Measurements from ENCODE around the gene CCDC112.

CCDC112 gene

GRCh38 chr5:115296124-115297022 lies at the start of gene CCDC112:
TSS of gene CCDC112 (minus strand) at chr5:115296654. CDS start at chr5:115296543, 111 bp downstream.
- peak within 1 kb of the TSS; percentile 92 for H3K4me2 ChIP-seq (ENCODE audit: low read depth, low read length, poor library complexity, severe bottlenecking)

GRCh38 chr5:115345344-115345743 lies 48.9 kb upstream of the CCDC112 start:
- no peak overlapping the region for H3K4me2 ChIP-seq (ENCODE audit: low read depth, low read length, poor library complexity, severe bottlenecking)
- no peak overlapping the region for H2AFZ ChIP-seq (ENCODE audit: low read depth, low read length, severe bottlenecking)
- no peak for TF ChIP-seq CTCF (IDR thresholded peaks at IDR 0.05; ENCODE audit: insufficient read depth, low read length, poor library complexity, severe bottlenecking)
- TF ChIP-seq EZH2phosphoT487 (conservative IDR thresholded peaks at IDR 0.05; ENCODE audit: low read length) = no peak
- no peak overlapping the region for H3K27ac ChIP-seq (ENCODE audit: low read depth, low read length)
- no peaks in the 10 kb centered on the region for H3K9me3 ChIP-seq (ENCODE audit: insufficient read depth, low read length)
- H3K4me3 ChIP-seq (ENCODE audit: insufficient read depth, low read length, poor library complexity, severe bottlenecking) = no peak overlapping the region
- no peaks in the 10 kb centered on the region for H3K36me3 ChIP-seq (ENCODE audit: low read length)
- H3K27me3 ChIP-seq (ENCODE audit: low read length) = no peaks in the 10 kb centered on the region
- H3K79me2 ChIP-seq (ENCODE audit: insufficient read depth, low read length) = no peaks in the 10 kb centered on the region
- H3F3A ChIP-seq (ENCODE audit: insufficient read depth) = no peaks in the 10 kb centered on the region
- no peak overlapping the region for H3K9ac ChIP-seq (ENCODE audit: low read length)
- no peaks in the 10 kb centered on the region for H4K20me1 ChIP-seq (ENCODE audit: low read depth, low read length)
- H3K9me2 ChIP-seq (replicated peaks; ENCODE audit: insufficient read depth, low read length) = no peaks in the 10 kb centered on the region

More at GRCh38 chr5:115296124-115297022, at the start of gene CCDC112:
- no peaks in the 10 kb centered on the region for H3K27me3 ChIP-seq (ENCODE audit: low read length)
- peak within 1 kb of the TSS; percentile 60 for H3K4me3 ChIP-seq (ENCODE audit: insufficient read depth, low read length, poor library complexity, severe bottlenecking)
- H3K9me2 ChIP-seq (replicated peaks; ENCODE audit: insufficient read depth, low read length) = no peaks in the 10 kb centered on the region
- H4K20me1 ChIP-seq (ENCODE audit: low read depth, low read length) = no peaks in the 10 kb centered on the region
- peak within 1 kb of the TSS; percentile 98 for H2AFZ ChIP-seq (ENCODE audit: low read depth, low read length, severe bottlenecking)
- TF ChIP-seq CTCF (IDR thresholded peaks at IDR 0.05; ENCODE audit: insufficient read depth, low read length, poor library complexity, severe bottlenecking) (no peak), EZH2phosphoT487 (conservative IDR thresholded peaks at IDR 0.05; ENCODE audit: low read length) (no peak)
- H3K27ac ChIP-seq (ENCODE audit: low read depth, low read length) = no peak within 1 kb of the TSS
- H3K9me3 ChIP-seq (ENCODE audit: insufficient read depth, low read length) = no peaks in the 10 kb centered on the region
- H3F3A ChIP-seq (ENCODE audit: insufficient read depth) = no peaks in the 10 kb centered on the region
- H3K36me3 ChIP-seq (ENCODE audit: low read length) = no peaks in the 10 kb centered on the region
- H3K79me2 ChIP-seq (ENCODE audit: insufficient read depth, low read length) = no peaks in the 10 kb centered on the region
- peak within 1 kb of the TSS; percentile 48 for H3K9ac ChIP-seq (ENCODE audit: low read length)

- Histone ChIP-seq H3K27me3 (ENCODE audit: low read length) (no peaks in the 10 kb centered on the region), H3K9ac (ENCODE audit: low read length) (no peak overlapping the region)
Observed at GRCh38 chr5:115343855-115344254, 47.4 kb upstream of the CCDC112 start.

More at GRCh38 chr5:115343855-115344254, 47.4 kb upstream of the CCDC112 start:
- Histone ChIP-seq H3K79me2 (ENCODE audit: insufficient read depth, low read length) (no peaks in the 10 kb centered on the region), H2AFZ (ENCODE audit: low read depth, low read length, severe bottlenecking) (no peak overlapping the region), H3K27ac (ENCODE audit: low read depth, low read length) (no peak overlapping the region), H3K4me2 (ENCODE audit: low read depth, low read length, poor library complexity, severe bottlenecking) (no peak overlapping the region), H4K20me1 (ENCODE audit: low read depth, low read length) (no peaks in the 10 kb centered on the region), H3F3A (ENCODE audit: insufficient read depth) (no peaks in the 10 kb centered on the region), H3K4me3 (ENCODE audit: insufficient read depth, low read length, poor library complexity, severe bottlenecking) (no peak overlapping the region), H3K9me2 (replicated peaks; ENCODE audit: insufficient read depth, low read length) (no peaks in the 10 kb centered on the region), H3K36me3 (ENCODE audit: low read length) (no peaks in the 10 kb centered on the region), H3K9me3 (ENCODE audit: insufficient read depth, low read length) (no peaks in the 10 kb centered on the region)
- TF ChIP-seq CTCF (IDR thresholded peaks at IDR 0.05; ENCODE audit: insufficient read depth, low read length, poor library complexity, severe bottlenecking) = no peak
- TF ChIP-seq EZH2phosphoT487 (conservative IDR thresholded peaks at IDR 0.05; ENCODE audit: low read length) = no peak
